Measurements from ENCODE around the gene CBX4. TPM values are rescaled to one million over a fixed set of nuclear protein-coding genes. Genes with fewer than 3 reads are reported as not detected.

CBX4 gene
- total RNA-seq (2012; rRNA removed) (3.2 and 5.3 TPM in 2 replicates), polyA plus RNA-seq (2012; rRNA removed) (9.4 and 12.9 TPM in 2 replicates), Bru-seq, nascent RNA (percentile 53 among the genes with signal in this experiment), BruChase-seq, experiment 1, labeled RNA remaining after a 6-hour chase (percentile 50 among the genes with signal in this experiment), BruChase-seq, experiment 2, labeled RNA remaining after a 2-hour chase (percentile 55 among the genes with signal in this experiment)
- polyA plus RNA-seq (2012; cell fraction: cytosol; rRNA removed): 13.2 and 18.5 TPM in 2 replicates
- polyA plus RNA-seq (2012; cell fraction: nucleus; rRNA removed; ENCODE audit: low replicate concordance): 21.8 and 29.2 TPM in 2 replicates
- long read RNA-seq, transcript CBX4-201 (5 exons, 2,664 nt): major isoform, 8 of 44 reads
- long read RNA-seq, partial matches to known transcripts: 2 of 44 reads
- long read RNA-seq, other reads (novel, unspliced or antisense): 34 of 44 reads

DNA sequence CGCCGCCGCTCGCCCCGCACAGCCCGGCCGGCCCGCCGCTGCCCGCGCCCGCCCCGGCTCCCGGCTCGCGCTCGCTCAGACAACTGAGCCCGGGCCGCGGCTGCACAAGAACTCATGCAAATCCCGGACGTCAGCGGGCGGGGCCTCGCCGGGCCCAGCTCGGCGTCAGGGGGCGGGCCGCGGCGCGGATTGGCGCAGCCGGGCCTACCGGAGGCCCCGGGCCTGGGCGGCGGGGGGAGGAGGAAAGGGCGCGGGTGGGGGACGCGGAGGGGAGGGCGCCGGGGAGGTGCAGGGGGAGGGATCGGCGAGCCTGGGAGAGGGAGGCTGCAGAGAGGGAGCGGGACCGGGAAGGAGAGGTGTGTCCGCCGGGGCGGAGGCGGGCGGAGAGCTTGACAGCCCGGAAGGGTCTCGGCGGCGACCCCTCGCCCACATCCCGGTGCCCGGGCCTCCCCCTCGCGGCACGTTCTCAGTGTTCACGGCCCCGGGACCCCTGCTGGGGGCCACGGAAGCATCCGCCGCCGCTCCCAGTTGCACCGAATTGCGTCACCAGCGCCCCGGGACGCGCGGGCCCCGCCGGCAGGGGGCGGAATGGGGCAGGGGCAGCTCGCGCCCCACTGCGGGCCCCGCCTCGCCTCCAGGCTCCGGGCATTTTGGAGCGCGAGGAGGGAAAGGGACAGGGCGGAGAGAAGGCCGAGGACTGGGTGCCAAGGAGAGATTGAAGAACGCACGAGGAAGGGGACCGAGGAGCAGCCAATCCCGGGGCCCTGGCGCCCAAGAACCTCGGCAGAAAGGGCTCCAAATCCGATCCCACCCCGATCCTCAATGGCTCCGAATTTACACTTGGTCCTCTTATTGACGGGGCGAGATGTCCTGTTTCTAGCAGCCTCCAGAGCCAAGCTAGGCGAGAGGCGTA, at the start of gene CBX4:
Gene CBX4, minus strand, starts transcription at position 85 of the 913 bp plus-strand sequence. CDS start 189 bp downstream, outside the sequence.
- Histone ChIP-seq H4K20me1 (ENCODE audit: insufficient read depth, low read length) (peaks cover 38% of the 10 kb centered on the region), H4K8ac (ENCODE audit: low read depth in 2 of 2, low read length in 2 of 2) (peak within 1 kb of the TSS in 1 of 2 experiments; percentile 75; a peak in 2 of 4 replicates), H3K9me3 (ENCODE audit: control insufficient read depth, insufficient read depth, low read length) (peaks cover 6% of the 10 kb centered on the region; the same call in 1 of the 2 replicates), H3K27me3 (ENCODE audit: control insufficient read depth, insufficient read depth, low read length) (peaks cover 40% of the 10 kb centered on the region), H3K4me1 (ENCODE audit: control insufficient read depth, insufficient read depth, low read length) (peaks cover 23% of the 10 kb centered on the region), H2BK20ac (ENCODE audit: low read depth, low read length) (peak within 1 kb of the TSS; percentile 42; the same call in 1 of the 2 replicates), H3K56ac (ENCODE audit: extremely low read depth, insufficient read depth, low read length) (peak within 1 kb of the TSS; percentile 96), H4K5ac (ENCODE audit: low read depth, low read length) (no peak within 1 kb of the TSS; the same call in 1 of the 2 replicates), H3K79me1 (ENCODE audit: low read depth in 1 of 2, low read length in 2 of 2) (peaks cover 10 to 39% of the 10 kb centered on the region in 2 experiments; a peak in 3 of 4 replicates), H3K9ac (ENCODE audit: low read depth, low read length) (peak within 1 kb of the TSS; percentile 90), H3K4me2 (ENCODE audit: low read depth, low read length) (peak within 1 kb of the TSS; percentile 89), H2BK5ac (ENCODE audit: low read depth, low read length, poor library complexity, severe bottlenecking) (peak within 1 kb of the TSS; percentile 82), H2AK5ac (ENCODE audit: low read depth, low read length) (peak within 1 kb of the TSS; percentile 77; the same call in 1 of the 2 replicates), H3K18ac (ENCODE audit: low read depth, low read length) (peak within 1 kb of the TSS; percentile 75; the same call in 1 of the 2 replicates), H2BK15ac (ENCODE audit: low read depth, low read length) (peak within 1 kb of the TSS; percentile 68; the same call in 1 of the 3 replicates), H2AK9ac (replicated peaks; ENCODE audit: low read depth, low read length, poor library complexity) (peak within 1 kb of the TSS; percentile 94), H3K27ac (ENCODE audit: insufficient read depth, low read length) (peak within 1 kb of the TSS; percentile 76), H3K23ac (ENCODE audit: low read depth, low read length) (peak within 1 kb of the TSS; percentile 98), H2AFZ (replicated peaks; ENCODE audit: low read length, poor library complexity) (peak within 1 kb of the TSS; percentile 92), H3K4ac (ENCODE audit: low read depth, low read length) (peak within 1 kb of the TSS; percentile 76), H3K14ac (replicated peaks; ENCODE audit: low read depth, low read length) (peak within 1 kb of the TSS; percentile 89), H4K91ac (ENCODE audit: insufficient read depth, low read depth, low read length) (peak within 1 kb of the TSS; percentile 83), H3K9me1 (ENCODE audit: insufficient read depth, low read length) (0 out of 2 replicates have a peak, but pooled peaks cover 2% of the 10 kb centered on the region), H3K4me3 (ENCODE audit: insufficient read depth, low read depth, low read length) (peak within 1 kb of the TSS; percentile 79), H3K36me3 (ENCODE audit: control insufficient read depth, insufficient read depth, low read length) (peaks cover 6% of the 10 kb centered on the region; the same call in 1 of the 2 replicates), H2BK120ac (ENCODE audit: low read depth, low read length) (peak within 1 kb of the TSS; percentile 56)
- POLR2A ChIA-PET (ENCODE audit: unreplicated experiment): interaction anchor here (0.8 to 1.0 kb wide), 2 partner anchors 9 to 43 kb away, joined by 5 to 6 read pairs; partner anchors contain the start of gene CBX8
- no TSS peak for BruUV-seq (replicated peaks)
- intact Hi-C loops (cut with micrococcal nuclease): loop anchor here (1.0 to 5.0 kb wide), 3 partner anchors 46 to 153 kb away; no protein-coding TSS in a partner anchor
- ATAC-seq (ENCODE audit: low read depth): peak; percentile 85
- dilution Hi-C loops (cut with HindIII; ENCODE audit: low sequenced_read_pairs, unreplicated experiment): no loop called here
- CTCF ChIA-PET: interaction anchor here (1.4 to 2.5 kb wide), 4 partner anchors 10 to 154 kb away, joined by 3 to 12 read pairs (median 6); no protein-coding TSS in a partner anchor
- peak; percentile 90 for DNase-seq
- 2% methylated on average over 20 of the region's 103 CpGs; no CpG with 5 or more reads in 1 of the 2 experiments for WGBS, 2 experiments (ENCODE audit: extremely low coverage in 2 of 2, insufficient read length in 1 of 2)
- in situ Hi-C loops (cut with MboI; ENCODE audit: low sequenced_read_pairs): loop anchor here (10.0 kb wide), 1 partner anchor 145 kb away; no protein-coding TSS in a partner anchor
- TF ChIP-seq SMC3 (IDR thresholded peaks at IDR 0.05; ENCODE audit: low read depth, low read length) (peak; percentile 22; the same call in 1 of the 2 replicates), BHLHE40 (IDR thresholded peaks at IDR 0.05; ENCODE audit: low read depth, low read length) (0 out of 2 replicates have a peak, but pooled peaks have one; percentile 32), RAD21 (IDR thresholded peaks at IDR 0.05; ENCODE audit: low read length) (peak; percentile 35), MAZ (IDR thresholded peaks at IDR 0.05; ENCODE audit: borderline replicate concordance, low read depth, low read length) (peak; percentile 81), CHD1 (IDR thresholded peaks at IDR 0.05; ENCODE audit: low read depth, low read length) (no peak), MXI1 (IDR thresholded peaks at IDR 0.05; ENCODE audit: borderline replicate concordance, low read depth, low read length) (no peak), RCOR1 (IDR thresholded peaks at IDR 0.05; ENCODE audit: insufficient replicate concordance, low read length) (no peak), FOS (IDR thresholded peaks at IDR 0.05; ENCODE audit: low read depth, low read length) (no peak), POLR2A (IDR thresholded peaks at IDR 0.05; ENCODE audit: low read depth, low read length) (peak; percentile 92), MAFK (IDR thresholded peaks at IDR 0.05; ENCODE audit: low read depth, low read length) (no peak)
- TF ChIP-seq, protein P1, sequence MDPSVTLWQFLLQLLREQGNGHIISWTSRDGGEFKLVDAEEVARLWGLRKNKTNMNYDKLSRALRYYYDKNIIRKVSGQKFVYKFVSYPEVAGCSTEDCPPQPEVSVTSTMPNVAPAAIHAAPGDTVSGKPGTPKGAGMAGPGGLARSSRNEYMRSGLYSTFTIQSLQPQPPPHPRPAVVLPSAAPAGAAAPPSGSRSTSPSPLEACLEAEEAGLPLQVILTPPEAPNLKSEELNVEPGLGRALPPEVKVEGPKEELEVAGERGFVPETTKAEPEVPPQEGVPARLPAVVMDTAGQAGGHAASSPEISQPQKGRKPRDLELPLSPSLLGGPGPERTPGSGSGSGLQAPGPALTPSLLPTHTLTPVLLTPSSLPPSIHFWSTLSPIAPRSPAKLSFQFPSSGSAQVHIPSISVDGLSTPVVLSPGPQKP (IDR thresholded peaks at IDR 0.05; ENCODE audit: borderline replicate concordance, low read depth, low read length): no peak

All from IMR-90 (cell line).